CD4-positive, alpha-beta T cell treated with Interleukin-1 beta for 1 hour (primary cell): Measurements from ENCODE around the gene EYS.
"Not testable (repeated sequence)": the region's sequence is repeated elsewhere in the genome, so short reads cannot be mapped to it uniquely, and the experiment has no call there.

ENCODE experiments used
- DNase-seq, 2 donors: peaks; one replicate each; pipeline ENCODE4 v3.0.0-alpha.2; 2020 to 2022

The EYS gene

DNA sequence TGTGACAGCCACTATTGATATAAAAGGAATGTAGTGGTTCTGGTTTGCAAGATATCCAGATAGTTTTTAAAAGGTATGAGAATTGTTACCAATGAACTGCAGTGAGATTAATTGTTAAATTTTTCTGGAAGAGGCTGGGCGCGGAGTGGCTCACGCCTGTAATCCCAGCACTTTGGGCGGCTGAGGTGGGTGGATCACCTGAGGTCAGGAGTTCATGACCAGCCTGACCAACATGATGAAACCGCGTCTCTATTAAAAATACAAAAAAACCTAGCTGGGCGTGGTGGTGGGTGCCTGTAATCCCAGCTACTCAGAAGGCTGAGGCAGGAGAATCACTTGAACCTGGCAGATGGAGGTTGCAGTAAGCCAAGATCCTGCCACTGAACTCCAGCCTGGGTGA, 1906.6 kb downstream of the EYS start:
- not testable (repeated sequence) for DNase-seq

DNA sequence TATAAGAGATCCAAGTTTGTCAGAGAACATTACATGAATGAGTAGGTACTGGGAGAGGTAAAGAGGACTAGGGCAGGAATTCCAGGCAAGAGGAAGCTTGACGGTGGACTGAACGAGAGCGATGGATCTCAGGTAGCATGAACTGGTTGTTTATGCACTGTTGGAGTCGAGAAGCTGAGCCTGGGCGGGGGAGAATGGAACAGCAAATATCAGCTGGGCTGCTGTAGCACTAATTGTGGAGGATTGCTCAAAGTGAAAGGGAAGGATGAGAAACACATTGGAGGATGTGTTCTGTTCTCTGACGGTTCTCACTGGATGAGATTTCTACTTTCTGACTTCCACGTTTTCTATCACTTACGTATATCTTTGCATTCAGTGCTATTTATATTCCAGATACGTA, 1907.2 kb downstream of the EYS start:
- DNase-seq = no peak

DNA sequence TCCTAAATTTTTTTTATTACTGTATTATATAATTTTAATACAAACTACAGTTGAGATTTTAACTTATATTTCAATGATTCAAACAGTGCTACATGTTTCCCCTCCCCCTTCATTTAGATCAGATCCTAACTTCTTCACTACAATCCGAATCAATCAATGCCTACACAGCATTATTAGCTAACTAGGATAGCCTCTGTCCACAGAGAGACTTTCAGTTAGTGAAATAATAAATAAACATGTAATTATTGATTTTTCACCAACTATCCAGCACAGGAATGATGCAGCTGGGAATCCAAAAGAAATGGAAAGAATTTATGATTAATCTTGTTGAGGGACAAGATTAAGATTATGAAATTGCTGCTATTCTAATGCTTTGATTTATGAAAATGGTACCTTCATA, 1907.7 kb downstream of the EYS start:
- DNase-seq = no peak

DNA sequence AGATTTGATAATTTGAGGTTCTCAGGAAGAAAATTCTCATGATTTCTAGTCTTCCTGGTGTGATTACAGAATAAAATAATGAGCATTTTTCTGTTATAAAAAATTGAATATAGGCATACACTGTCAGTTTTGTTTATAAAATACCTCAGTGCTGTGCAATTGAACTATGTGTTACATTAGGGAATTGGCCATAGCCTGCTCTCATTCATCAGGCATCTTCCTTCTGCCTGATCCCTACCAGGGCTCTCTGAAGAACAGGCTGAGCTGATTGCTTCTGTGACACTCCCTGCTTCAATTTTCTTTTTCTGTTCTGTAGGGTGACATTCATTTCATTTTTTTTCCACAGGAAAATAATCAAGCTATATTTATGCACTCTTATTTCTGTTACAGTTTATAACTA, 1908.6 kb downstream of the EYS start:
- DNase-seq = no peak

DNA sequence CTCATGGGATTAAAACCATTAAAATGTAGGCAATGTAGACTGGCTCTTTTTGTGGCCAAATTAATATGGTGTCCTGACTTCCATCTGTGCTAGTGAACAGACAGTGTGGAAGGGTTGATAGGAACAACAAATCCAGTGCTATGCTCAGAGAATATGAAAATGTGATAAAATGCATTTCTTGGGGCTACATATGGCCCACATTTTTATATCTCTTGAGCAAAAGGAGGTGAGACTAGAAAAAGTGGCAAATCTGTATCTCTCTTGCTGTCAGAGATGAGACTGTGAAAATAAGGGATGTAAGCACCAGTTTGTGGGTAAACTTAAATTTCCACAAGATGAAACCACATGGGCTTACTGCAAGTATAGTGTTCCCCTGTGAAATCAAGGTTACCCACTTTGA, 1909.3 kb downstream of the EYS start:
- DNase-seq = no peak

DNA sequence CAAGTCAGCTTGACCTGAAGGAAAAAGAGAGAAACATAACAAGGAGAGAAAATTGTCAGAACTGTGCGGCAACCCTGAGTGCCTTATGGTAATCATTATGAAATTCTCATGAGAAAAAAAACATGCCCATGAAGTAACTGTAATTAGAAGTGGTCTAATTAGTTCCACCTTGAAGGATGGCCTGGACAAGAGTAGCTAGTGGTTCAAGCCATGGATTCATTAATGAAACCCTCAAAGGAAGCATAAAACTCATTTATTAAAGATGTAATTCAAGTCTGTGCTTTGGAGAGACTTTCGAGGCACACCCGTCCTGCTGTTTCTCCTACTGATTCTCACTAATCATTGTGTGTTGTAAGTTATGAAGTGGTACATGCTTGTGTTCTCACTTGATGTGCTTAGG, 1911.2 kb downstream of the EYS start:
- DNase-seq = no peak

DNA sequence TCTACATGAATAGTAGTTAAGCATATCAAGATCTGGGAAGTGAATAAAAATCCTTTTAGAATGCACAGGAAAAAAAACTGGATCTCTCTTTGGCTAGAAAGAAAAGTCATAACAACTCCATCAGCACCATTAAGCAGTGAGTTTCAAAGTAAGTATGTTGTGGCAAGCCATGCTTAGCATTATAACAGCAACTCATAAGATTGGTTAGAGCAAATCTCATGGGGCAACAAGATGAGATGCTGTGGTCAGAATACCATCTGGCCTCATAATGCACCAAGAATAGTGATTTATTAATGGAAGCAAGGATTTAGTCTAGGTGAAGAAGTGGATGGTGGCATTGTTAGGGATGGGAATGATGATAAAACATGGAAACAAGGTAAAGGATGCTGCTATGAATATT, 1912.0 kb downstream of the EYS start:
- no peak for DNase-seq

DNA sequence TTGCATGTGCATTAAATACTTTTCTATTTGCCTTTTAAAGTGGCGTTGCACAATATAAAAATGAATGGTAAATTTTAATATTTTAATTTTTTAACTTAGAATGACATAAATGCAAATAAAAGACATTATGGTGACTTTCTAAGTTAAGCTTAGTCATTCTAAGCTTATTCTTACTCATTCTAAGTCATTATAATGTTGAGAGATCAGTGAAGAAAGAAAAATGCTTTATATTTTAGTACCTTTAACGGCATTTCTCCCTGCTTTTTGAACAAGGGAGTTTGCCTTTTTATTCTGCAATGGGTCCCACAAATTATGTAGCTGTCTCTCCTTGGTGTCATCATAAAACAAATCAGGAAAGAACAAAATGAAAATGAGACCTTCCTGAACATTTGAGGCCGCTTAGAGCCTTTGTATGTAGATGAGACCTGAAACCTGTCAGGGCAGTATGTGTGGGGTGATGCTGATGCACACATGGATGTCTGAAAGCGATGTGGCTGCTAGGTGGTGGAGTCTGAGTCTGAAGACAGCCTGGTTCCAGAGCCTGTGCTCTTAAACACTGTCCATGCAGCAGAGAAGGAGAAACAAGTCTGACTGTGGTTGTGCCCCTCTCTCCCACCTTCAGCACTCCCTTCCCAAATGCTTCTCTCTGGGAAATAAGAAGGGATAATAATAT, 1913.4 kb downstream of the EYS start:
- no peak for DNase-seq

DNA sequence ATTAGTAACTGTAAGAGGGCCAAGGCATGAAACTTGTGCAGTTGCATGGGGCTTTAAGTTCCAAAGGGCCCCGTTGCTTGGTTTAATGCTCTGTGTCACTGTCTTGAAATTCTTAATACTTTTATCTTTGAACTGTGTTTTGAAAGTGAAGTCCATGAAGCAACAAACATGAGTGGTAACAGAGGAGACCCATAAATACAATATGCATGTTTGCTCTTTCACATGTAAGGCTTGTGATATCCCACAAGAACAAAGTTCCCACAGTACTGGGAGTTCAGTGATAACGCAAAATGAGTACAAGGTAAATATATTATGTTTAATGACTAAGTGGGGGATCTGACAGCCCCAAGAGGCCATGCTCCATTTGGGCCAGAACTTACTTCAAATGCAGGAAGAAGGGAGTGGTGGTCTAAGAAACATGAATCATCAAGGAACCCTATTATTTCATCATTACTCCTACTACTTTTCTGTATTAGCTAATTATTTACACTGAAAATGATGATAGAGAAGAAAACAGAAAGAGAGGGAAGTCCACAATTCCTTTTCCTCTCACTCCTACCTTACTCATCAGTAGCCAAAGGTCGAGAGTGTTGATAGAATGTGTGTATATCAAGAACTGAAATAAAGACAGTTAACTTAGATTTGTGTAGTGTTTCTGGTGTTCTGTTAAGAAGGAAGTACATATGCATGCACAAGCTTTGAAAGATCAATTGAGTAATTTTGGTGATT, 1914.1 kb downstream of the EYS start:
- DNase-seq = no peak

DNA sequence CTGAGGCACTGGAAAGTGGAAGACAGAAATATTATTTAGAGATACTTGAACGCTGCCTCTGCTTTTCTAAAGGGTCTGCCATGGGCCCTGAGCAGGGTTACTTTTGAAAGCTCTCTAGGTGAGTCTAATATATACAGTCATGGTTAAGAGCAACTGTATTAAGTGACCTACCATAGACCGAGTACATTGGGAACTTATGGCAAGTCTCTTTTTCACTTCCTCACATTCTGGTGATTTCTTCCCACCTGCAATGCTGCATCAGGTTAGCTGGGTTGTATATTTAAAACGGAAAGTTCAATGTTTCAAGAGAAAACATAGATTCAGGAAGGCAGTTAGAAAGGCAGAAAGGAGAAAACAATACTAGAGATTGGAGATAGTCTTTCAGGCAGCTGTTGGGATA, 1916.7 kb downstream of the EYS start:
- no peak for DNase-seq

DNA sequence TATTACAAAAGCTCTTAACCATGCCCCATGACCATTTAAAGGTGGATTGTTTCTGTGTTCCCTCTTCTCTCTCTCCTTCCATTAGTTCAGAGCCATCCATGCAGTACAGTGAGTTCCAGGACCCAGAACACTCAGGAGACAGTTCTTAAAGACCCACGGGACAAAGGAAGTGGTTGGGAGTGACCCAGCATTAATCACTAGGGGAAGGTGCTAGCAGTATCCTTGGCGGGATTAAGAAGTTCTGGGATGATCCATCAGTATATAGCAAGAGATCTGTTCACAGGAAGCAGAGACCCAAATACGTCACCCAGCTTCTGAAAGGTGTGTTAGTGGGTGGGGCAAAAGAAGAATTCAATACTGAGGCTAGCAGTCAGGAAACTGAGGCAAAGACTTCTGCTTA, 1917.3 kb downstream of the EYS start:
- DNase-seq = no peak

DNA sequence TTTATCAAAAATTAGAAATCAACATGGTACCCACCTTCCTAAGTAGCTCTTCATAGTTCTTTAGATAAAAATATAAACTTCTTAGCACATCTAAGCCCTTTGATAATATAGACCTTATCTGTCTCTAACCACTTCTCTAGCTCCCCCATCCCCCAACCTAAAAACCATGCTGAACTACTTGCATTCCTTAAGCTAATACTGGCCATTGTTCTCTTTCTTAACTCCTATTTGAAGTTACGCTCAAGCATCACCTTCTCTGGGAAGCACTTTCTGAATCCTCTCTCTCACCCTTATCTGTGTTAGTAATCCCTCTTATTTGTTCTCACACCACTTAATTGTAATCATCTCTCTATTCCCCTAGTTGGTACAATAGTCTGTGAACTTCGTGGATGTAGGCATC, 1918.5 kb downstream of the EYS start:
- no peak for DNase-seq

DNA sequence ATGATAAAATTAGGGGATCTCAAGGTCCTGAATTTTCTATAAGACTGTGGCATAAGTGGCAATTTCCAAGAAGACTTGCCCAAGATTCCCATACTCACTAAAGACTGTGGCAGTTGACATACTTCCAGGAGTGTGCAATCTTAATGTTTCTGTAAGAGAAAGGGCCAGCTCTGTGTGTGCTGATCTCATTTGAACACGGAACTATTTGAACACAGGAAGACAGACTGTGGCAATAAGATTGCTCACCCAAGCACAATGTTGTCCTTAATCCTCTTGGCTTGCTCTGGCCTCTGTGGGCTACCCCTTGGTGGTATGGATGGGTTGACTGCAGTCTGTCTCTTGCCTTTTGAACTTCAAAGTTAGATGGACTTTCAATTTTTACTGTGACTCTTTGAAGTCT, 1920.0 kb downstream of the EYS start:
- DNase-seq = no peak

DNA sequence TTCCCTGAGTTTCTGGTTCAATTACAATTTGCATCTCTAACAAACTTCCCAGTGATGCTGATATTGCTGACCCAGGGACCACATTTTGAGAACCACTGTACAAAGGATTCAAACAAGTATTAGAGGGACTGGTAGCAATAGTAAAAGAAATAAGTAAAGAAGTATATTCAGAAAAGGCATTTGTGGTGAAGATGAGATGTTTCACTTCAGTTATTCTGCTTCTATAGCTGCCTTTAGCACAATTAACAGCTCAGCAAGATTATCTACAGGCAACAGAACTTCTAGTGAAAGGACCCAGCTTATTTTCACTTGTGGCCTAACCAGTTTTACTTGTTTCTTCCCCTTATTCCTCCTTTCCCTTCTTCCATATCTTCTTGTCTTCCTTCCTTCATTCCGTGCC, 1922.0 kb downstream of the EYS start:
- DNase-seq = no peak

DNA sequence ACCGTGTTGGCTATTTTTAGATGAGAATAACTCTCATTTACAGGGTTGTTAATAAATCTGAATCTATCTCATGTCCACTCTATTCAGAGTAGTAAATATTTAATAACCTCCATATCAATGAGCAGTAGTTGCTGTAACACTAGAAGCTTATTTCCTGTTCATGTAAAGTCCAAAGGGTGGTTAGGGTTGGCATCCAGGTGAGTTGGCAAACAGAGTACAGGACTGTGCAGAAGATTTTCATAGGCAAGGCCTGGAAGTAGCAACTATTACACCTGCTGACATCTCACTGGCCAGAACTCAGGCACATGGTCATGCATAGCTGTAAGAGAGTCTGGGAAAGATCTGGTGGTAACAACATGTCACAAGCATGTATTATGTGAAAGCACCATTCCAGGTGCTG, 1923.9 kb downstream of the EYS start:
- DNase-seq = no peak

DNA sequence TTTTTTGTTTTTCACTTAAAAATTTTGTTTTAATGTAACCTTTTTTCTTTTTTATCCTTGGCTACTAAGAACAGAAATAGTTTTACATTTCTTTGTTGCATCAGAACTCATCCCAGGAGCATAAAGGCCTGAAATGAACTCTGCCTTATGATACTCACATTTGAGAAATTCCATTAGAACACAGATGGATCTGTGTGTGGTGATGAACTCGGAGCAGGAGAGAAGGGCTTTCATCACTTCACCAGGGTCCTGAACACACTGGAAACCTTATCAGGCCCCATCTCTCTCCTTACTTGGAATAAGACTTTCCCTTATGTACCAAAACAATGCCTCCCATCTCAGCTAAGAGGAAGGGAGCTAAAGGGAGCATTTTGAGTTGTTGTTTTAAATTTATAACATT, 1932.1 kb downstream of the EYS start:
- DNase-seq = no peak

DNA sequence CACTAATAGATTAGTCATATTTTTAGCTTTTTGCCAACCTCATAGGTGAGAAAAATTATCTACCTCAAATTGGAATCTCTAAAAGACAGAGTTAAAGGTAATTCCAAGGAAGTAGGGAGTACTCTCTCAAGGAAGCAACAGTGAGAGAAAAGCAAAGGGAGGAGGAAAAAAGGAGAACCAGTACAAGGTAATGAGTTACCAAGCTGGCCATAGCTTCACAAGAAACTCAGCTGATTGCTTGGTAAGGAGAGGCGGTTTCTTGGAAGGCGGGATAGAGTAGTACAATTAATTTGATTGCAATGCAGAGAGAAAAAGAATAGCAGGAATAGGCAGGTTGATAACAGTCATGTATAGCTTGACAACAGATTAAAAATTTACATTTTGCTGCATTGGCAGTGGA, 1933.8 kb downstream of the EYS start:
- DNase-seq = no peak

DNA sequence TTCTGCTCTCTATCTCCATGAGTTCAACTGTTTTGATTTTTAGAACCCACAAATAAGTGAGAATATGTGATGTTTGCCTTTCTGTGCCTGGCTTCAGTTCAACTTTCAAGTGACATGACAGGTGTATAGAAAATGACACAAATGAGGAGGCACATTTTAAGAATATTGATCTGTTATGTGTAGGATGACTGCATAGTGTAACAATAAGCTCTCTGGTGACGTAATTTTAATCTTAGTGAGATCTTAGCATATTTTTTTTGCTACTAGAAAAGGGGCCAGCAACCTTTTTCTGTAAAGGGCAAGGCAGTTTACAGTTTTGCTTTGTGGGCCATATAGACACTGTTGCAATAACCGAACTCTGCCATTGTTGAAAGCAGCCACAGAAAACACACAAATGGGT, 1941.2 kb downstream of the EYS start:
- no peak for DNase-seq

DNA sequence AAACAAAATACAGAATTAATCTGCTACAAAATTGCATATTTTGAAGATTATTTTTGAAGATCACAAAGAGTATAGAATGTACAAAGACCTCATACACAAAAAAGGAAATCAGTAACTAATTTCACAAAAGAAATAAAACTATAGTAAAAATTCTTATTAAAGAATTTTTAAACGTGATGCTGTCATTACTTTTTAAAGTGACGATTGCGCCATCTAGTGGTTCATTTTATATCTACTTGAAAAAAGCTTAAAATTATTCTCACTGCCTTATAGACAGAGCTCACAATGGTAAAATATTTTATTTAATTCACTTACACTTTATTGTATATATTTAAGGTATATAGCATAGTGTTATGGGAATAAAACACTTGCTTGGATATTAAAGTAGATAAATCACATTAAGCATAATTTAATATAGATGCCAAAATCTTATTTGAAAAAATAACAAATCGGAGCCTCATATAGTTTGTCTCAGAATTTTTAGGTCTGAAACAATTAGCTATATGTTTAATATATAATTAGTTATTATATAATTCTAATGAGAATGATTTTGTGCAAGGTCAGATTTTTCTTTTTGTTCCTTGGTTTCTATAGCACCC, 1942.6 kb downstream of the EYS start:
- DNase-seq = peak in 1 of 2 donors; percentile 61

DNA sequence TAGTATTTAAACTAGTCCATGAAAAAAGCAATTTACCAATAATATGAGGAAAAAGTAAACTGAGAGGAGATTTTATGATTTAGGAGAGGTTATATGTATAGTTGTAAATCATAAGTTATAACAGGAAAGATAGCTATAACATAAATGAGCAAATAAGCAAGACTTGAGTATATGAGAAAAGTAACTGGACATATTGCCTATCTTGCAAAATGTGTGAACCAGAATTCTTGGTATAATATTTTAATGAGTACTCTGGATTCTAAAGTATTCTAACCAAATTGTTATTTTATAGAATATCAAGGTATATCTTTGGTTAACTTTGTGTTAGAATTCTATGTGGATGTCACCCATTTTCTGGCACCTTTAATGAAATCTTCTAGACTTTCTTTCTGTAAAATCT, 1946.8 kb downstream of the EYS start:
- DNase-seq = no peak

DNA sequence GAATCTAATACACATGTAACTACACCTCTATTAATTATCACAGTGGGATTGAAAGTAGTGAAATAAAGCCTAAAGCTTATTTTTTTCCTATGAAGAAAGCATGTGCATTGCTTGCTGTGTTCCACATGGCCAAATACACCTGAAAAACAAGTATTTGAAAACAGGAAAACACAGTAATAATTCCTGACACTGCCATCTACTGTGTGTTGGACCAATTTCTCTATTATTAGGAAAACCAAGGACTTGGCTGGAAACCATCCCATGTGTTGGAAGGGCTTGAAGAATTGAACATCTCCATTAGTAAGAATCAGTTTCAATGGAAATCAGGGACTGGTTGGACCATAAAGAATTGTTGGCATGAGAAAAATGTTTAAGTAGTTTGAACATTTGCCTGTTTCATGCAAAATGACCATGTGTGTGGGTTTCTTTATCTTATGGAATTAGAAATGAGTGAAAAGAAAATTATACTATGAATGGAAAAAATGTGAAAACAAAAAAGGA, 1947.4 kb downstream of the EYS start:
- DNase-seq = no peak

DNA sequence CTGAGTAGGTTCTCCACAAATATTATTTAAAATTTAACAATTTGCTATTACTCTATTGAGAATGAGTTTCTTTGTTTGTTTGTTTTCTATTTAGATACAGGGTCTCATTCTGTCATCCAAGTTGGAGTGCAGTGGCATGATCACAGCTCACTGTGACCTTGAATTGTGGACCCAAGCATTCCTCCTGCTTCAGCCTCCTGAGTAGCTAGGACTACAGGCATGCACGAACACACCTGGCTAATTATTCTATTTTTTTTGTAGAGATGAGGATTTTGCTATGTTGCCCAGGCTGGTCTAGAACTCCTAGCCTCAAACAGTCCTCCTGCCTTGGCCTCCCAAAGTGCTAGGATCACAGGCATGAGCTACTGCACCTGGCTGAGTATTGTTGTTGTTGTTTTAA, 1949.2 kb downstream of the EYS start:
- no peak for DNase-seq

DNA sequence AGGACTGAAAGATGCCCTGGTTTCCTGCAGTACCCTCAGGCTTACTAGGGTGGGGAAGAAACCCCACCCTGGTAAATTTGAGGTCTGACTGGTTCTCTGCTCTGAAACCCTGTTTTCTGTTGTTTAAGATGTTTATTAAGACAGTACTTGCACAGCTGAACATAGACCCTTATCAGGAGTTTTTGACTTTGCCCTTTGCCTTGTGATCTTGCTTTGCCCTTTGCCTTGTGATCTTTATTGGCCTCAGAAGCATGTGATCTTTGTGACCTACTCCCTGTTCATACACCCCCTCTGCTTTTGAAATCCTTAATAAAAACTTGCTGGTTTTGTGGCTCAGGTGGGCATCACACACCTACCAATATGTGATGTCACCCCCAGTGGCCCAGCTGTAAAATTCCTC, 1949.8 kb downstream of the EYS start:
- not testable (repeated sequence) for DNase-seq

DNA sequence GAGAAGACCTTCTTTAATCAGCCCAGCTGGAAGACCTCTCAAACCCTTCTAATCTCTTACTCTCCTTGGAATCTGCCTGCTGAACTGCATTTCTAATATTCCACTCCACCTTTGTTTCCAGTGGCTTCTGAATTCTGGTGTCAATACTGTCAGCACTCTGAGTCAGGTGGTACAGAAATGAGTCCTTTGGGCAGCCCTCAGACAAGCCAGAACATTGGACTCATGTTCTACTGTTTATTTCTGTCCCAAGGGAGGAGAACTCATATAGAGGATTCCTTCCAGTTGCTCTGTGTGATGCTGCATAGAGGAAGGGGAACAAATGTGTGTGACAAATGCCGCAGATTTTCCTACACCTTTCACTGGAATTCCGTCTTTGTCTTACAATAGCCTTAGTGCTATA, 1956.6 kb downstream of the EYS start:
- DNase-seq = no peak
